PC-3 (cell line): ENCODE results near the gene ATL1. TPM values are rescaled to one million over a fixed set of nuclear protein-coding genes. Genes with fewer than 3 reads are reported as not detected.

Experiments used
- ATAC-seq: fragments of 200-7000 bp; cut with Tn5 transposase; 2 replicates; pipeline ENCODE4 v1.9.1; 2020; ENCODE audit warnings: mild to moderate bottlenecking, moderate library complexity
- BruUV-seq: library from RNA; stranded (reverse); fragments of 400-500 nt; replicated peaks from 2 replicates; lab custom pipeline; 2021; lab: Mats Ljungman, UMichigan
- CTCF ChIA-PET: fragments of 300-600 bp; sonication (Branson Sonifier 250); formaldehyde crosslinking; loops from one replicate; lab custom pipeline; 2022; ENCODE audit warnings: antibody characterized with exemption; lab: Charles Lee
- POLR2A ChIA-PET: fragments of 300-600 bp; sonication (Branson Sonifier 250); formaldehyde crosslinking; loops from one replicate; lab custom pipeline; 2022; ENCODE audit warnings: antibody characterized with exemption; ENCODE audit not compliant: unreplicated experiment; lab: Charles Lee
- DNase-seq: peaks from one replicate; pipeline ENCODE4 v3.0.0-alpha.2; 2015
- H2AFZ ChIP-seq: fragments of 300-600 bp; sonication (generic); 2 replicates; pipeline ENCODE4 v1.6.0; 2016; ENCODE audit warnings: antibody characterized with exemption, low read length
- H3F3A ChIP-seq: fragments of 300-600 bp; sonication (generic); one replicate; pipeline ENCODE4 v1.6.0; 2017; ENCODE audit warnings: antibody characterized with exemption, low read length, control low read depth, mild to moderate bottlenecking; ENCODE audit not compliant: unreplicated experiment
- H3K27ac ChIP-seq: fragments of 300-600 bp; sonication (generic); 2 replicates; pipeline ENCODE4 v1.5.1; 2016; ENCODE audit warnings: mild to moderate bottlenecking, low read length
- H3K27me3 ChIP-seq: fragments of 300-600 bp; sonication (generic); 2 replicates; pipeline ENCODE4 v1.6.1; 2016; ENCODE audit warnings: low read length, mixed read lengths
- H3K36me3 ChIP-seq: fragments of 300-600 bp; sonication (generic); 2 replicates; pipeline ENCODE4 v1.6.1; 2016; ENCODE audit warnings: low read depth, mixed run types, low read length, mixed read lengths
- H3K4me1 ChIP-seq: fragments of 300-600 bp; sonication (generic); 2 replicates; pipeline ENCODE4 v1.5.1; 2016; ENCODE audit warnings: low read length; ENCODE audit not compliant: insufficient read depth
- H3K4me2 ChIP-seq: fragments of 300-600 bp; sonication (generic); 2 replicates; pipeline ENCODE4 v1.6.0; 2016; ENCODE audit warnings: low read length
- H3K4me3 ChIP-seq: fragments of 300-600 bp; sonication (generic); 2 replicates; pipeline ENCODE4 v1.5.1; 2016; ENCODE audit warnings: mild to moderate bottlenecking, low read length, mixed read lengths
- H3K79me2 ChIP-seq: fragments of 300-600 bp; sonication (generic); 2 replicates; pipeline ENCODE4 v1.6.1; 2017; ENCODE audit warnings: low read length, mixed read lengths
- H3K9ac ChIP-seq: fragments of 300-600 bp; sonication (generic); 2 replicates; pipeline ENCODE4 v1.6.0; 2016; ENCODE audit warnings: mild to moderate bottlenecking, low read length
- H3K9me2 ChIP-seq: fragments of 300-600 bp; sonication (generic); replicated peaks from 2 replicates; pipeline ENCODE4 v1.6.1; 2016; ENCODE audit warnings: mixed run types, low read length, mixed read lengths
- H3K9me3 ChIP-seq: fragments of 300-600 bp; sonication (generic); 2 replicates; pipeline ENCODE4 v1.6.1; 2016; ENCODE audit warnings: low read length, mixed read lengths
- H4K20me1 ChIP-seq: fragments of 300-600 bp; sonication (generic); 2 replicates; pipeline ENCODE4 v1.6.1; 2016; ENCODE audit warnings: low read length, mixed read lengths
- EZH2 ChIP-seq: fragments of 300-600 bp; sonication (generic); IDR thresholded peaks from one replicate; pipeline ENCODE4 v1.6.1; 2017; ENCODE audit warnings: antibody characterized with exemption, mild to moderate bottlenecking, low read length; ENCODE audit not compliant: unreplicated experiment
- EZH2phosphoT487 ChIP-seq: fragments of 300-600 bp; sonication (generic); IDR thresholded peaks from 2 replicates; pipeline ENCODE4 v1.6.1; 2018; ENCODE audit warnings: mild to moderate bottlenecking, antibody characterized with exemption, low read length, borderline replicate concordance
- intact Hi-C: fragments of 100-400 bp; cut with micrococcal nuclease; formaldehyde crosslinking; loops from 2 replicates; pipeline ENCODE4 v1.9.0; 2023
- total RNA-seq: library from RNA; depleted of rRNA; stranded (reverse); fragments of >200 nt; gene quantifications from 2 replicates; pipeline ENCODE4 v1.2.3, GENCODE V29; 2014
- TF ChIP-seq, protein P1 (sequence below): fragments of 300-600 bp; sonication (generic); conservative IDR thresholded peaks from 2 replicates; pipeline ENCODE4 v1.5.1; 2017; ENCODE audit warnings: antibody characterized with exemption, low read depth, mild to moderate bottlenecking, low read length

Gene ATL1
- total RNA-seq, 1 experiment from 2014 or later: 1.3 TPM

DNA sequence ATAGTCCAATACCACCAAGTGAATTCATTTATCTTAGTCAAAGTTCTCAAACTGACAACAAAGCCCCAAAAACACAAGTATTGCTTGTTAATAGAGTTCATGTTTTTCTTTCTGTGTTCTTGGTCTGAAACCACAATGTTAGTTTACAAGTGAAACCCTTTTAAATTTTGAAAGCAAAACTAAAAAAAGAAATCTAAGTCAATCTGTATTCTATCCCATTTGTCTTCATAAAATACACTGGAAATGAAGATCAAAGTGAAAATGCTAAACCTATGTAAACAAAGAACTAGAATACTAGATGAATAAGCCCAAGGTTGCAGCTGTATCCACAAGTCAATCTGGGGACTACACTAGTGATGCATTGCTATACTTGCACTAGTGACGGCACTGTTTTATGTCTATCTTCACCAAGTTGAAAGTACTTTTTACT is 38.0 kb upstream of the ATL1 start:
- no peak overlapping the region for H2AFZ ChIP-seq
- peak overlapping the region; percentile 63 for H3K4me2 ChIP-seq
- 0 out of 2 replicates have a peak overlapping the region, but pooled peaks have one; percentile 3 for H3K4me3 ChIP-seq
- peaks cover 97% of the 10 kb centered on the region for H3K79me2 ChIP-seq
- ATAC-seq (peak; percentile 60), DNase-seq (peak; percentile 29)
- H3K9me3 ChIP-seq: no peaks in the 10 kb centered on the region
- H4K20me1 ChIP-seq: peaks cover 34% of the 10 kb centered on the region
- TF ChIP-seq EZH2phosphoT487 (no peak), EZH2 (no peak)
- TF ChIP-seq, protein P1, sequence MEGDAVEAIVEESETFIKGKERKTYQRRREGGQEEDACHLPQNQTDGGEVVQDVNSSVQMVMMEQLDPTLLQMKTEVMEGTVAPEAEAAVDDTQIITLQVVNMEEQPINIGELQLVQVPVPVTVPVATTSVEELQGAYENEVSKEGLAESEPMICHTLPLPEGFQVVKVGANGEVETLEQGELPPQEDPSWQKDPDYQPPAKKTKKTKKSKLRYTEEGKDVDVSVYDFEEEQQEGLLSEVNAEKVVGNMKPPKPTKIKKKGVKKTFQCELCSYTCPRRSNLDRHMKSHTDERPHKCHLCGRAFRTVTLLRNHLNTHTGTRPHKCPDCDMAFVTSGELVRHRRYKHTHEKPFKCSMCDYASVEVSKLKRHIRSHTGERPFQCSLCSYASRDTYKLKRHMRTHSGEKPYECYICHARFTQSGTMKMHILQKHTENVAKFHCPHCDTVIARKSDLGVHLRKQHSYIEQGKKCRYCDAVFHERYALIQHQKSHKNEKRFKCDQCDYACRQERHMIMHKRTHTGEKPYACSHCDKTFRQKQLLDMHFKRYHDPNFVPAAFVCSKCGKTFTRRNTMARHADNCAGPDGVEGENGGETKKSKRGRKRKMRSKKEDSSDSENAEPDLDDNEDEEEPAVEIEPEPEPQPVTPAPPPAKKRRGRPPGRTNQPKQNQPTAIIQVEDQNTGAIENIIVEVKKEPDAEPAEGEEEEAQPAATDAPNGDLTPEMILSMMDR: no peak
- BruUV-seq: no TSS peak
- no peaks in the 10 kb centered on the region for H3K9me2 ChIP-seq
- intact Hi-C loops: loop anchor here (1.0 to 2.0 kb wide), 4 partner anchors 8 to 80 kb away; no protein-coding TSS in a partner anchor
- peaks cover 32% of the 10 kb centered on the region for H3K4me1 ChIP-seq
- POLR2A ChIA-PET: interaction anchor here (0.6 to 0.7 kb wide), 2 partner anchors 144 to 254 kb away, joined by 3 to 11 read pairs; no protein-coding TSS in a partner anchor
- H3K27me3 ChIP-seq: no peaks in the 10 kb centered on the region
- CTCF ChIA-PET: interaction anchor here (0.7 kb wide), 1 partner anchor 205 kb away, joined by 3 read pairs; no protein-coding TSS in a partner anchor
- 0 out of 2 replicates have a peak, but pooled peaks cover 5% of the 10 kb centered on the region for H3K36me3 ChIP-seq
- H3K27ac ChIP-seq: peak overlapping the region; percentile 88
- H3K9ac ChIP-seq: peak overlapping the region; percentile 30
- H3F3A ChIP-seq: peaks cover 5% of the 10 kb centered on the region

- ChIA-PET CTCF (no interaction called here), POLR2A (interaction anchor here (0.5 to 0.6 kb wide), 2 partner anchors 159 to 314 kb away, joined by 3 read pairs; no protein-coding TSS in a partner anchor)
- H3F3A ChIP-seq: peaks cover 5% of the 10 kb centered on the region
- BruUV-seq: no TSS peak
- H4K20me1 ChIP-seq: peaks cover 37% of the 10 kb centered on the region
- no peak overlapping the region for H3K9ac ChIP-seq
- no peaks in the 10 kb centered on the region for H3K9me3 ChIP-seq
- peaks cover 98% of the 10 kb centered on the region for H3K79me2 ChIP-seq
- TF ChIP-seq, protein P1: no peak
- TF ChIP-seq EZH2phosphoT487 (no peak), EZH2 (no peak)
- no peaks in the 10 kb centered on the region for H3K27me3 ChIP-seq
- intact Hi-C loops: no loop called here
- no peak overlapping the region for H3K27ac ChIP-seq
- no peaks in the 10 kb centered on the region for H3K9me2 ChIP-seq
- no peak for DNase-seq
- no peak overlapping the region for H3K4me2 ChIP-seq
- no peak overlapping the region for H3K4me3 ChIP-seq
- H3K4me1 ChIP-seq: peaks cover 43% of the 10 kb centered on the region
- H3K36me3 ChIP-seq: 0 out of 2 replicates have a peak, but pooled peaks cover 5% of the 10 kb centered on the region
- ATAC-seq: no peak
- no peak overlapping the region for H2AFZ ChIP-seq
Observed at GRCh38 chr14:50523271-50524041, 36.5 kb upstream of the ATL1 start.
